HG03175 (cell line): ENCODE results near the gene TTLL11.

Experiments
- ATAC-seq: cut with Tn5 transposase; IDR thresholded peaks from one replicate; pipeline ENCODE4 v1.9.1; 2021; ENCODE audit warnings: mild to moderate bottlenecking, moderate library complexity; ENCODE audit not compliant: unreplicated experiment

The TTLL11 gene

GRCh38 chr9:121946465-121946864 is 146.6 kb downstream of the TTLL11 start:
- no peak for ATAC-seq

GRCh38 chr9:121945849-121946248 is 147.3 kb downstream of the TTLL11 start:
- no peak for ATAC-seq

- no peak for ATAC-seq
Measured at GRCh38 chr9:121945281-121945680, 147.8 kb downstream of the TTLL11 start.

- no peak for ATAC-seq
Measured at GRCh38 chr9:121944711-121945191, 148.4 kb downstream of the TTLL11 start.

- no peak for ATAC-seq
Measured at GRCh38 chr9:121943463-121943862, 149.6 kb downstream of the TTLL11 start.

- no peak for ATAC-seq
Measured at GRCh38 chr9:121942866-121943382, 150.2 kb downstream of the TTLL11 start.

- ATAC-seq: no peak
Measured at GRCh38 chr9:121942313-121942712, 150.8 kb downstream of the TTLL11 start.

- ATAC-seq: no peak
Measured at GRCh38 chr9:121939643-121940042, 153.5 kb downstream of the TTLL11 start.

GRCh38 chr9:121938621-121939020 is 154.5 kb downstream of the TTLL11 start:
- ATAC-seq: no peak

GRCh38 chr9:121937240-121937639 is 155.9 kb downstream of the TTLL11 start:
- no peak for ATAC-seq

GRCh38 chr9:121935739-121936138 is 157.4 kb downstream of the TTLL11 start:
- no peak for ATAC-seq

- ATAC-seq: no peak
Measured at GRCh38 chr9:121930956-121931355, 162.2 kb downstream of the TTLL11 start.

- ATAC-seq: no peak
Measured at GRCh38 chr9:121929893-121930875, 162.9 kb downstream of the TTLL11 start.

- no peak for ATAC-seq
Measured at GRCh38 chr9:121927636-121928035, 165.5 kb downstream of the TTLL11 start.

- ATAC-seq: no peak
Measured at GRCh38 chr9:121927081-121927480, 166.0 kb downstream of the TTLL11 start.

GRCh38 chr9:121926351-121926801 is 166.7 kb downstream of the TTLL11 start:
- ATAC-seq: no peak

GRCh38 chr9:121925935-121926334 is 167.2 kb downstream of the TTLL11 start:
- no peak for ATAC-seq

- ATAC-seq: no peak
Measured at GRCh38 chr9:121924700-121925099, 168.4 kb downstream of the TTLL11 start.

GRCh38 chr9:121921444-121921843 is 171.7 kb downstream of the TTLL11 start:
- ATAC-seq: no peak

GRCh38 chr9:121917375-121918335 is 175.5 kb downstream of the TTLL11 start:
- ATAC-seq: no peak

- ATAC-seq: no peak
Measured at GRCh38 chr9:121915304-121915625, 177.8 kb downstream of the TTLL11 start.
